ENCODE measurements around the gene SSBP3. TPM values are rescaled to one million over a fixed set of nuclear protein-coding genes. Genes with fewer than 3 reads are reported as not detected.

Gene SSBP3
- total RNA-seq, 4 donors from 2014 or later: 32.0 to 70.2 (median 60.3) TPM

DNA sequence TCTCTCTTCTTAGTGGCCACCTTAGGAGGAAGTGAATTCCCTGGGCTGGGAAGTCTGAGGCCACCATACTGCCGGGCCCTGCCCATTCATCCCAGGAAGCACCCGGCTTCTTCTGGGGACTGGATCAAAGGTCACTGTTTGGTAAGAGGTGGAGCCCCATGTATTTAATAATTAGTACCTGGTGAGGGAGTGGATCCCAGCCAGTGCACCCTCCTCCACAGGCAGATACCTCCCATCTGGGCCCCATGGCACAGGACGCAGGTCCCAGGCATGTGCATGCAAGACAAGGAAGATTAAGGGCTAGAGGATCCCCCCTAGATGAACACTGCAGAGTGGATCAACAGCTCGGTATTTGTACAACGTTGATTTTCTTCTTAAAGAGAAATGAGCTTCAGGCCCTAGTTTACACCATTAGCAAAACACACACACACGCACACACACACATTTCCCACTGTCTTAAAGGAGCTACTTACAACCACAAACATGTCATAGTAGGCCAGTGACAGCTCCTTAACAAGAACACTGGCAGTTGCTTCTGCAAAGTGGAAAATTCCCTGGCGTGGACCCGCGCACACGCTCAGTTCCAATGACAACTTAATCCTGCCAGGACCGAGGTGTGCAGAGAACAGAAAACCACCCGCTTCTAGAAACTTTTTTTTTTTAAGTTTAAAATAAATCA is 115.5 kb downstream of the SSBP3 start:
- TF ChIP-seq POLR2A (IDR thresholded peaks at IDR 0.05) (no peak), EP300 (IDR thresholded peaks at IDR 0.05) (no peak)
- TF ChIP-seq, protein P1, sequence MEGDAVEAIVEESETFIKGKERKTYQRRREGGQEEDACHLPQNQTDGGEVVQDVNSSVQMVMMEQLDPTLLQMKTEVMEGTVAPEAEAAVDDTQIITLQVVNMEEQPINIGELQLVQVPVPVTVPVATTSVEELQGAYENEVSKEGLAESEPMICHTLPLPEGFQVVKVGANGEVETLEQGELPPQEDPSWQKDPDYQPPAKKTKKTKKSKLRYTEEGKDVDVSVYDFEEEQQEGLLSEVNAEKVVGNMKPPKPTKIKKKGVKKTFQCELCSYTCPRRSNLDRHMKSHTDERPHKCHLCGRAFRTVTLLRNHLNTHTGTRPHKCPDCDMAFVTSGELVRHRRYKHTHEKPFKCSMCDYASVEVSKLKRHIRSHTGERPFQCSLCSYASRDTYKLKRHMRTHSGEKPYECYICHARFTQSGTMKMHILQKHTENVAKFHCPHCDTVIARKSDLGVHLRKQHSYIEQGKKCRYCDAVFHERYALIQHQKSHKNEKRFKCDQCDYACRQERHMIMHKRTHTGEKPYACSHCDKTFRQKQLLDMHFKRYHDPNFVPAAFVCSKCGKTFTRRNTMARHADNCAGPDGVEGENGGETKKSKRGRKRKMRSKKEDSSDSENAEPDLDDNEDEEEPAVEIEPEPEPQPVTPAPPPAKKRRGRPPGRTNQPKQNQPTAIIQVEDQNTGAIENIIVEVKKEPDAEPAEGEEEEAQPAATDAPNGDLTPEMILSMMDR (IDR thresholded peaks at IDR 0.05): no peak
- no peaks in the 10 kb centered on the region for H3K36me3 ChIP-seq
- H3K9me3 ChIP-seq: no peaks in the 10 kb centered on the region
- no peaks in the 10 kb centered on the region for H3K27me3 ChIP-seq
- H3K4me1 ChIP-seq: peaks cover 0 to 100% (median 74%) of the 10 kb centered on the region in 4 donors
- H3K27ac ChIP-seq: peak overlapping the region; percentile 27 to 92 (median 72)
- DNase-seq (ENCODE audit: low spot score in 2 of 2): no peak
- H3K4me3 ChIP-seq: no peak overlapping the region
- 62 to 64% methylated on average over 12 of the region's 12 CpGs for WGBS, 2 donors

DNA sequence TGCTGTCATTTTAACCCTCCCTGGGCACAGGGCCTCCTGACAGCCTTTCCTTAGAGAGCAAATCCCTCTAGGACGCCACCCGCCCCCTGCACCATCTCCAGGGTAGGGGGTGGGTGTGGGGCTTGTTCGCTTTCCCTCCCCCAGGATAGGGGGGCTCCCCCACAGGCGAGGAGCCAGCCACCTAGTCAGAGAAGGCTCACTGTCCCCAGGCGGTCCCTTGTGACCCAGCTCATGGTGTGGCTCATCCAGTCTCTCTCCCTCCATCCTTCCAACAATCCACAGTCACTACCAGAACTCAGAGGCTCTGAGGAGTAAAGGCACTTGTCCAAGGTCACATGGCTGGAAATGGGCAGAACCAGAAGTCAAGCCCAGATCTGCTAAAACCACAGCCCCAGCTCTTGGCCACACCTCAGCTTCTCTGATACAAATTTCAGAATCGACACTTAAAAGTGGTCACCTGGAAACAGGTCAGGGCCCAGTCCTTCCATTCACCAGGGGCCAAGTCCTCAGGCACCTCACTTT is 116.4 kb downstream of the SSBP3 start:
- WGBS, 2 donors: 79 to 80% methylated on average over 6 of the region's 6 CpGs
- H3K9me3 ChIP-seq: no peaks in the 10 kb centered on the region
- peaks cover 0 to 98% (median 75%) of the 10 kb centered on the region in 4 donors for H3K4me1 ChIP-seq
- H3K27ac ChIP-seq: peak overlapping the region; percentile 1 to 92 (median 72)
- no peaks in the 10 kb centered on the region for H3K27me3 ChIP-seq
- DNase-seq (ENCODE audit: low spot score in 2 of 2): no peak
- no peaks in the 10 kb centered on the region for H3K36me3 ChIP-seq
- TF ChIP-seq EP300 (IDR thresholded peaks at IDR 0.05) (no peak), POLR2A (IDR thresholded peaks at IDR 0.05) (no peak)
- TF ChIP-seq, protein P1 (IDR thresholded peaks at IDR 0.05): no peak
- H3K4me3 ChIP-seq: no peak overlapping the region

DNA sequence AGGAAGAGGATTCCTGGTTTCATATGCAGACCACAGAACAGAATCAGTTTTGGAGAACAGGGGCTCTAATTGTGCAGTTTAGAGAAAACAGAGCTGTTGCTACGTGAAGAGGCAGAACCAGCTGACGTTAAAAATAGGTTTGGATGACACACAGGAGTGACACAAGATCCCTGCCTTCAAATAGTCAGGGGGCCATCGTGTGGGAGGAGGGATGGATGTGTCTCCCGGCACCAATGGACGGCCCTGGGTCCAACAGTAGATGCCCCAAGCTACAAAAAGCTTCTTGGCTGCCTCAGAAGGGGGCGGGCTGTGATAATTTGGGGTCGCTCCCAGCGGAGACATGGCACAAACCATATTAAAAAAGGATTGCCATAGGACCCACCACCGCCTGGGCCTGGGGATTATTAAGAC is 118.4 kb downstream of the SSBP3 start:
- DNase-seq (ENCODE audit: low spot score in 2 of 2): no peak
- peaks cover 0 to 87% (median 69%) of the 10 kb centered on the region in 4 donors for H3K4me1 ChIP-seq

DNA sequence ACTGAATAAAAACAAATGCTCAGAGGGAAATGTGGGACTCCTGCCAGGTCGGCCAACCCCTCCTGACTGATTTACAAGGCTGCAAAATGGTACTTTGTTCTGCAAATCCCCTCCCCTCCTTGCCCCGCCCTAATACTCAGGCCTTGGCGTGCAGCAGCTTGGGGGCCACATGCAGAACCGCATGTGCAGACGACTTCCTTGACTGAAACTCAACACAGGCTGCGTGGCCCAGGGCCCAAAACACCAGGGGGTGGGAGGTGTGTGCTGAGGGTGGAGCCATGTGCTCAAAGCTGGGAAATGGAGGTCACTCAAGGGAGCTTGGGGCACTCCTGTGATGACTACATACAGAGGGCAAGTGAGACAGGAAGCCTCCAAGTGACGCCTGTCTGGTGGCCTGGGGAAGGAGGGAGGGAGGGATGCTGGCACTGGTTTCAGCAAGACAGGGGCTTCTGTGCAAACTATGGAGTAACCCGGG is 119.0 kb downstream of the SSBP3 start:
- Histone ChIP-seq H3K9me3 (no peaks in the 10 kb centered on the region), H3K36me3 (no peaks in the 10 kb centered on the region), H3K4me1 (peaks cover 0 to 87% (median 67%) of the 10 kb centered on the region in 4 donors), H3K27me3 (no peaks in the 10 kb centered on the region), H3K27ac (peak overlapping the region; percentile 62 to 92 (median 80)), H3K4me3 (peak overlapping the region in 1 of 4 donors; percentile 3)
- WGBS, 2 donors: 5 to 11% methylated on average over 8 of the region's 8 CpGs
- peak; percentile 50 to 96 for TF ChIP-seq EP300 (IDR thresholded peaks at IDR 0.05)
- no peak for TF ChIP-seq POLR2A (IDR thresholded peaks at IDR 0.05)
- peak; percentile 74 for DNase-seq (ENCODE audit: low spot score in 2 of 2)

More for the DNA sequence above, 118.4 kb downstream of the SSBP3 start:
- H3K9me3 ChIP-seq: no peaks in the 10 kb centered on the region
- H3K27me3 ChIP-seq: no peaks in the 10 kb centered on the region
- WGBS, 2 donors: 53 to 57% methylated on average over 9 of the region's 9 CpGs
- H3K27ac ChIP-seq: peak overlapping the region; percentile 62 to 92 (median 80)
- H3K4me3 ChIP-seq: no peak overlapping the region
- TF ChIP-seq, protein P1 (IDR thresholded peaks at IDR 0.05): no peak
- TF ChIP-seq EP300 (IDR thresholded peaks at IDR 0.05) (no peak), POLR2A (IDR thresholded peaks at IDR 0.05) (no peak)
- H3K36me3 ChIP-seq: no peaks in the 10 kb centered on the region

DNA sequence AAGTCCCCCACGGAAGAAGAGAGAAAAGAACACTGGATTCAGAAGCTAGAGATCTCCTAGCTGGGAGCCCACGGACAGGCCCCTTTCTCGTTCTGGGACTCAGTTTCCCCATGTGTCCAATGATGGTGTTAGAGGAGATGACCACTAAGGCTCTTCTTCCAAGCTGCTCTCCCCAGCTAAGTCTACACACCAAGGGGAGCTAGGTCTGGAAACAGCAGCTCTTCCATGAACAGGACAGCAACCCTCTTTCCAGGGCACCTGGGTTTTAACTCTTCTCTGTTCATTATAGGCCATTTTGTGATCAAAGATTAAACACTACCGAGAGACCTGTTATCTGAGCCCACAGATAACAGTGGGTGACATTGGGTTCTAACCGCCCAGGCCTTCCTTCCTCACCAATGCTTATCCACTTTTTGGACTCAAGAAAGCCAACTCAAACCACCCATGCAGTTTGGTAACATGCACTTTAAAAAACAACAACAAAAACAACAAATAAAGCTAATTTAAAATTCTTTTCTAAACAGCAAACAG is 120.3 kb downstream of the SSBP3 start:
- DNase-seq (ENCODE audit: low spot score in 2 of 2): no peak
- Histone ChIP-seq H3K27me3 (no peaks in the 10 kb centered on the region), H3K4me1 (peaks cover 0 to 86% (median 60%) of the 10 kb centered on the region in 4 donors), H3K9me3 (no peaks in the 10 kb centered on the region), H3K4me3 (no peak overlapping the region), H3K27ac (peak overlapping the region; percentile 62 to 92 (median 80)), H3K36me3 (peaks cover 0 to under 1% (median 0%) of the 10 kb centered on the region in 3 donors)
- TF ChIP-seq, protein P1 (IDR thresholded peaks at IDR 0.05): no peak
- TF ChIP-seq EP300 (IDR thresholded peaks at IDR 0.05) (no peak), POLR2A (IDR thresholded peaks at IDR 0.05) (no peak)
- WGBS, 2 donors: 88 to 89% methylated on average over 5 of the region's 5 CpGs

Measured in tibial nerve (tissue), 4 donors.